HG03342 (cell line): ENCODE measurements around the gene TAP2.
"Not testable (repeated sequence)": the region's sequence is repeated elsewhere in the genome, so short reads cannot be mapped to it uniquely, and the experiment has no call there.

Experiments
- ATAC-seq: cut with Tn5 transposase; IDR thresholded peaks from one replicate; pipeline ENCODE4 v1.9.1; 2021; ENCODE audit warnings: mild to moderate bottlenecking, moderate library complexity; ENCODE audit not compliant: unreplicated experiment

TAP2 gene

GRCh38 chr6:32838114-32838958 is at the start of gene TAP2:
TAP2 (minus strand) TSS chr6:32838739; CDS start chr6:32838233, 506 bp downstream.
- ATAC-seq, result peak; percentile 73

GRCh38 chr6:32887616-32888015 is 49.1 kb upstream of the TAP2 start:
- ATAC-seq, result no peak

- ATAC-seq, result no peak
Observed at GRCh38 chr6:32886681-32887383, 48.3 kb upstream of the TAP2 start.

- no peak for ATAC-seq
Observed at GRCh38 chr6:32885698-32886286, 47.3 kb upstream of the TAP2 start.

- no peak for ATAC-seq
Observed at GRCh38 chr6:32883789-32884188, 45.2 kb upstream of the TAP2 start.

GRCh38 chr6:32882879-32883250 is 44.3 kb upstream of the TAP2 start:
- no peak for ATAC-seq

- ATAC-seq, result not testable (repeated sequence)
Observed at GRCh38 chr6:32880962-32881361, 42.4 kb upstream of the TAP2 start.

GRCh38 chr6:32879691-32880090 is 41.2 kb upstream of the TAP2 start:
- no peak for ATAC-seq

GRCh38 chr6:32876603-32877002 is 38.1 kb upstream of the TAP2 start:
- ATAC-seq, result no peak

GRCh38 chr6:32873947-32874346 is 35.4 kb upstream of the TAP2 start:
- ATAC-seq, result not testable (repeated sequence)

GRCh38 chr6:32868257-32868788 is 29.8 kb upstream of the TAP2 start:
- ATAC-seq, result no peak

- ATAC-seq, result no peak
Observed at GRCh38 chr6:32867554-32868256, 29.2 kb upstream of the TAP2 start.

- peak; percentile 42 for ATAC-seq
Observed at GRCh38 chr6:32867022-32867477, 28.5 kb upstream of the TAP2 start.

GRCh38 chr6:32865724-32866443 is 27.3 kb upstream of the TAP2 start:
- no peak for ATAC-seq

GRCh38 chr6:32862725-32863124 is 24.2 kb upstream of the TAP2 start:
- no peak for ATAC-seq

GRCh38 chr6:32860674-32861073 is 22.1 kb upstream of the TAP2 start:
- ATAC-seq, result no peak

GRCh38 chr6:32858194-32858593 is 19.7 kb upstream of the TAP2 start:
- no peak for ATAC-seq

- no peak for ATAC-seq
Observed at GRCh38 chr6:32857156-32857891, 18.8 kb upstream of the TAP2 start.

- ATAC-seq, result no peak
Observed at GRCh38 chr6:32855467-32856174, 17.1 kb upstream of the TAP2 start.
